ENCODE data around the gene ADGB.
A peak's percentile ranks its signal among the peaks of the same experiment; 100 is the strongest.
"Not testable (repeated sequence)": the region's sequence is repeated elsewhere in the genome, so short reads cannot be mapped to it uniquely, and the experiment has no call there.

Gene ADGB

DNA sequence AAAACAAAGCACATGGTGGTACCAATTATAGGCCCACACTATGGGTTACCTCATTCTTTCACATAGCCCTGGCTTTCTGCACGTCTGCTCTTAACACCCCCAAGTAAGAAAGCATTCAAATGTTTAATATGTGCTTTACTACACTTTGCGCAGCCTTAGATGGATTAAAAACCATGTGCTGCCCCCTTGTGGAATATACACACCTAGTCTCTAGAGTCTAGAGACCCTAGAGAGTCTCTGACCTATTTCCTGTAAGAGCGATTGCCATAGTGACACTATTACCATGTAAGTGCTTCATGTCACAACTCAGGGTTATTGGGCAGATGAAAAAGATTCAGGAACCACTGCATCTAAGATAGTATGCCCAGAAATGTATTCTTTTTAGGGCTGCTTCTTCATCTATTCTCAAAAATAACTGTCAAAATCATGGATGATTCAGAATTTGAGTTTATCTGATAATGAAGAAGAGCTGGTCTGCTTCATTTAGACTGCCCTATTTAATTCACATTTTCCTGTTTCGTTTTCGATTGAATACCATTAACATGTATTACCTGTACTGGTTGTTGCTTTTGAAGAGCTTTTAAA, 186.3 kb downstream of the ADGB start:
- H3K27ac ChIP-seq = no peak overlapping the region
- TF ChIP-seq, protein P1, sequence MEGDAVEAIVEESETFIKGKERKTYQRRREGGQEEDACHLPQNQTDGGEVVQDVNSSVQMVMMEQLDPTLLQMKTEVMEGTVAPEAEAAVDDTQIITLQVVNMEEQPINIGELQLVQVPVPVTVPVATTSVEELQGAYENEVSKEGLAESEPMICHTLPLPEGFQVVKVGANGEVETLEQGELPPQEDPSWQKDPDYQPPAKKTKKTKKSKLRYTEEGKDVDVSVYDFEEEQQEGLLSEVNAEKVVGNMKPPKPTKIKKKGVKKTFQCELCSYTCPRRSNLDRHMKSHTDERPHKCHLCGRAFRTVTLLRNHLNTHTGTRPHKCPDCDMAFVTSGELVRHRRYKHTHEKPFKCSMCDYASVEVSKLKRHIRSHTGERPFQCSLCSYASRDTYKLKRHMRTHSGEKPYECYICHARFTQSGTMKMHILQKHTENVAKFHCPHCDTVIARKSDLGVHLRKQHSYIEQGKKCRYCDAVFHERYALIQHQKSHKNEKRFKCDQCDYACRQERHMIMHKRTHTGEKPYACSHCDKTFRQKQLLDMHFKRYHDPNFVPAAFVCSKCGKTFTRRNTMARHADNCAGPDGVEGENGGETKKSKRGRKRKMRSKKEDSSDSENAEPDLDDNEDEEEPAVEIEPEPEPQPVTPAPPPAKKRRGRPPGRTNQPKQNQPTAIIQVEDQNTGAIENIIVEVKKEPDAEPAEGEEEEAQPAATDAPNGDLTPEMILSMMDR (conservative IDR thresholded peaks at IDR 0.05) = peak; percentile 76

DNA sequence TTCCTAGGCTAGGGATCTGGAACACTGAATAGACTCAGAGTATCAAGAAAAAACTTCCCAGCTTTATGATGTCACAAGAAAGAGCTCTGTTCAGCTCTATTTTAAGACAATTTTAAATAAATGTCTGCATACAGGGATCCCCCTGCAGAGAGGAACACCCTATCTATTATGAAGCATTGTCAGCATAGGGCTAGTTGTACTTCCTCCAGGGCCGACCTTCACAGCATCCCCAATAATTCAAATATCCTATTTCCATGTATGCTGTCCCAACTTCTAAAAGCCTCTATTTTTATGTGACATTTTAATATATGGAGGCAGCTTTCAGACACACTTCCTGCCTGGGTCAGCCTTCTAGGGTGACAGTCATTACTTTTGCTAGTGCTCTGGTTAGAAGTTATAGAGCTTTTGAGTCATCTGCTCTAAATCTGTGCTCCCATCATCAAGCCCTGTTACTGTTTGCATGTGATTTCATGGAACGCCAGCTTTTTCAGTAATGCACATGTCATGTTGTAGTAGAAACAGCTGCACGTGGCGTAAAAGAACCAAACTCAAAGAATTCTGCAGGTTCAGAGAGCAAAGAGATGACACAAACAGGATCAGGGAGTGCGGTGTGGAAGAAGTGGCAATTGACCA, 189.2 kb downstream of the ADGB start:
- no peak overlapping the region for H3K27ac ChIP-seq
- TF ChIP-seq, protein P1 (conservative IDR thresholded peaks at IDR 0.05) = no peak

DNA sequence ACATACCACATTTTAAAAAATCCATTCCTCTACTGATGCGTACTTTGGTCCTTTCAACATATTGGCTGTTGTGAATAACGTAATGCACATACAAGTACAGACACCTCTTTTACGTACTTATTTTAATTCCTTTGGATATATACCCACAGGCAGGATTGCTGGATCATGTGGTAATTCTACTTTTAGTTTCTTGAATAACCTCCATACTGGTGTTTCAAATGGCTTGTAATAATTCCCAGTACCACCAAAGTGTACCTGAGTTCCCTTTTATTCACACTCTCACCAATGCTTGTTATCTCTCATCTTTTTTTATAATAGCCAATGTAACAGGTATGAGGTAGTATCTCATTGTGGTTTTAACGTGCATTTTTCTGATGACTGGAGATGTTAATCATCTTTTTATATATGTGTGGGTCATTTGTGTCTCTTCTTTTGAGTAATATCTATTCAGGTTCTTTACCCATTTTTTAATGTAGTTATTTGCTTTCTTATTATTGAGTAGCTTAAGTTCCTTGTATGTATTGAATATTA, 191.9 kb downstream of the ADGB start:
- TF ChIP-seq, protein P1 (conservative IDR thresholded peaks at IDR 0.05) = no peak
- no peak overlapping the region for H3K27ac ChIP-seq

DNA sequence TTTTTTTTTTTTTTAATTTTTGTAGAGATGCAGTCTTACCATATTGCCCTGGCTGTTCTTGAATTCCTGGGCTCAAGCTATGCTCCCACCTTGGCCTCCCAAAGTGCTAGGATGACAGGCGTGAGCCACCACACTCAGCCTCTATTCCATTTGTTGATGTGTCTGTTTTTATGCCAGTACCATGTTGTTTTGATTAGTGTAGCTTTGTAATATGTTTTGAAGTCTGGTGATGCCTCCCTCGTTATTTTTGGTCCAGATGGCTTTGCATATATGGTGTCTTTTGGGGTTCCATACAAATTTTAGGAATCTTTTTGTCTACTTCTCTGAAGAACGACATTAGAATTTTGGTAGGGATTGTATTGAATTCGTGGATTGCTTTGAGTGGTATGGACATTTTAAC, 193.2 kb downstream of the ADGB start:
- H3K27ac ChIP-seq = no peak overlapping the region
- TF ChIP-seq, protein P1 (conservative IDR thresholded peaks at IDR 0.05) = no peak

GRCh38 chr6:146793218-146793617, 194.4 kb downstream of the ADGB start:
- not testable (repeated sequence) for H3K27ac ChIP-seq

GRCh38 chr6:146795479-146796133, 196.8 kb downstream of the ADGB start:
- no peak overlapping the region for H3K27ac ChIP-seq

GRCh38 chr6:146803167-146803566, 204.4 kb downstream of the ADGB start:
- not testable (repeated sequence) for H3K27ac ChIP-seq

More at GRCh38 chr6:146795479-146796133, 196.8 kb downstream of the ADGB start:
- TF ChIP-seq, protein P1 (conservative IDR thresholded peaks at IDR 0.05) = no peak

- TF ChIP-seq, protein P1 (conservative IDR thresholded peaks at IDR 0.05) = no peak
- no peak overlapping the region for H3K27ac ChIP-seq
These were observed 204.8 kb downstream of the ADGB start for GRCh38 chr6:146803601-146804000.

Data from VCaP (cell line).